CD4-positive, alpha-beta T cell (primary cell): ENCODE measurements around the gene CHD2. TPM values are rescaled to one million over a fixed set of nuclear protein-coding genes. Genes with fewer than 3 reads are reported as not detected.

ENCODE experiments used
- ATAC-seq: fragments of 200-7000 bp; cut with Tn5 transposase; one replicate; pipeline ENCODE4 v1.10.0; 2022; ENCODE audit warnings: mild to moderate bottlenecking; ENCODE audit not compliant: poor library complexity
- CTCF ChIA-PET: fragments of 350-600 bp; sonication (Branson Sonifier 250); formaldehyde crosslinking; loops from one replicate; lab custom pipeline; 2021; ENCODE audit warnings: antibody characterized with exemption, inconsistent platforms; lab: Charles Lee
- POLR2A ChIA-PET: fragments of 350-600 bp; sonication (Branson Sonifier 250); formaldehyde crosslinking; loops from one replicate; lab custom pipeline; 2021; ENCODE audit warnings: antibody characterized with exemption, inconsistent platforms; lab: Charles Lee
- DNase-seq, 14 experiments: peaks; one replicate each; pipeline ENCODE4 v3.0.0-alpha.2; 2013 to 2020; ENCODE audit warnings: mixed read lengths in 2 of 14
- H3K27ac ChIP-seq, 2 donors: one replicate each; pipeline versions ENCODE4 v1.5.1 to v1.7.0; 2013; ENCODE audit warnings: low read length in 2 of 2, low read depth in 1 of 2, mild to moderate bottlenecking in 1 of 2
- H3K27me3 ChIP-seq, 2 experiments: 1 replicate in 1 of 2; 2 replicates in 1 of 2; pipeline versions ENCODE4 v1.6.1 to v1.7.0; 2013; ENCODE audit warnings: low read length in 2 of 2, control low read depth in 1 of 2, mild to moderate bottlenecking in 1 of 2, moderate library complexity in 1 of 2; ENCODE audit not compliant: insufficient read depth in 2 of 2, control insufficient read depth in 1 of 2
- H3K36me3 ChIP-seq: one replicate; pipeline ENCODE4 v1.6.1; 2013; ENCODE audit warnings: low read length, control low read depth; ENCODE audit not compliant: insufficient read depth
- H3K4me1 ChIP-seq: one replicate; pipeline ENCODE4 v1.6.1; 2013; ENCODE audit warnings: low read length, control low read depth; ENCODE audit not compliant: insufficient read depth
- H3K4me3 ChIP-seq: one replicate; pipeline ENCODE4 v1.5.1; 2013; ENCODE audit warnings: mild to moderate bottlenecking, low read length, moderate library complexity
- H3K9me3 ChIP-seq, 2 experiments: 1 replicate in 1 of 2; 2 replicates in 1 of 2; pipeline versions ENCODE4 v1.6.1 to v1.7.0; 2013; ENCODE audit warnings: low read length in 2 of 2, mild to moderate bottlenecking in 2 of 2, control low read depth in 1 of 2, moderate library complexity in 1 of 2; ENCODE audit not compliant: control insufficient read depth in 1 of 2, insufficient read depth in 1 of 2
- H3K27ac Mint-ChIP-seq: one replicate; pipeline ENCODE4 v1.8.0; 2020; ENCODE audit warnings: mixed read lengths
- H3K27me3 Mint-ChIP-seq: one replicate; pipeline ENCODE4 v1.8.0; 2021; ENCODE audit warnings: mixed read lengths
- H3K36me3 Mint-ChIP-seq: one replicate; pipeline ENCODE4 v1.8.0; 2021; ENCODE audit warnings: low read depth, mixed read lengths
- H3K4me1 Mint-ChIP-seq: one replicate; pipeline ENCODE4 v1.8.0; 2021; ENCODE audit warnings: low read depth, mixed read lengths
- H3K4me3 Mint-ChIP-seq: one replicate; pipeline ENCODE4 v1.8.0; 2020; ENCODE audit warnings: mild to moderate bottlenecking, mixed read lengths
- H3K9me3 Mint-ChIP-seq: one replicate; pipeline ENCODE4 v1.8.0; 2020; ENCODE audit warnings: mixed read lengths
- intact Hi-C, 2 experiments: fragments of 100-400 bp; cut with DNase I in 1 of 2; cut with micrococcal nuclease in 1 of 2; formaldehyde crosslinking; loops; one replicate each; pipeline versions ENCODE4 v1.15.1 to v1.9.0; 2023 to 2025; cut with DNase I, micrococcal nuclease
- total RNA-seq, 174 experiments: library from RNA in 2 of 174; stranded (reverse) in 2 of 174; gene quantifications; one replicate each; pipeline ENCODE4 v1.2.3 and lab custom pipeline; 2021 to 2026
- TF ChIP-seq, protein P1 (sequence below): fragments of 200-600 bp; IDR thresholded peaks from one replicate; pipeline ENCODE4 v1.8.0; 2022; ENCODE audit warnings: antibody characterized with exemption, mild to moderate bottlenecking

CHD2 gene
- total RNA-seq, 2 experiments from 2014 or later, result 615 to 660 TPM

DNA sequence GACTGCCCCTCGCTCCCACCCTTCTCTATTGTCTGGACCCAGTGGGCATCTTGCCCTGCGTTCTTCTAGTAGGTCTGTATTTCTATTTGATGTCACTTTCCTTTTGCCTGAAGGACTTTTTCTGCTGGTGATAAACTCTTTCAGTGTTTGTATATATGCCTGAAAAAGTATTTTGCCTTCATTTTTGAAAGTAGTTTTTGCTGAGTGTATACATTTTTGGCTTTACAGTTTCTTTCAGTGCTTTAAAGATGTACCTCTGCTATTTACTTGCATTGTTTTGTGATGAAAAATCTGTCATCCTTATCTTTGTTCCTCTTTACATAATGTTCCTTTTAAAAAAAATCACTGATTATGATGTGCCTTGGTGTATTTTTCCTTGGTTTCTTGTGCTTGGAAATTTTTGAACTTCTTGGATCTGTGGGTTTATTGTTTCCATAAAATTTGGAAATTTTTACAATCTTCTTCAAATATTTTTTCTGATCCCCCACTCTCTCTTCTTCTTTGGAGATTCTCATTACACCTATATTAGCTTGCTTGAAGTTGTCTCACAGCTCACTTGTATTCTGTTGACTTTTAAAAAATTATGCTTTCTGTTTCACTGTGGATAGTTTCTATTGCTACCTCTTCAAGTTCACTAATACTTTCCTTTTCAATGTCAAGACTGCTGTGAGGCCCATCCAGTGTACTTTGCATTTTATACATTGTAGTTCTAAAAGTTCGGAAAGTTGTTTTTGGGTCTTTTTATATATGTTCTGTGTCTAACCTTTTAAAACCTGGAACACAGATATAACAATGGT is 121.0 kb downstream of the CHD2 start:
- intact Hi-C loops, result no loop called here
- POLR2A ChIA-PET, result interaction anchor here (1.5 kb wide), 1 partner anchor 9 kb away, joined by 3 read pairs; no protein-coding TSS in a partner anchor
- Mint-ChIP-seq H3K4me3 (no peak overlapping the region), H3K36me3 (peaks cover 100% of the 10 kb centered on the region), H3K4me1 (peaks cover 78% of the 10 kb centered on the region), H3K27me3 (no peaks in the 10 kb centered on the region), H3K9me3 (no peaks in the 10 kb centered on the region), H3K27ac (peak overlapping the region; percentile 4)
- Histone ChIP-seq H3K27ac (no peak overlapping the region), H3K36me3 (peaks cover 94% of the 10 kb centered on the region), H3K4me1 (peaks cover 17% of the 10 kb centered on the region), H3K27me3 (no peaks in the 10 kb centered on the region), H3K4me3 (no peak overlapping the region), H3K9me3 (no peaks in the 10 kb centered on the region)
- TF ChIP-seq, protein P1, sequence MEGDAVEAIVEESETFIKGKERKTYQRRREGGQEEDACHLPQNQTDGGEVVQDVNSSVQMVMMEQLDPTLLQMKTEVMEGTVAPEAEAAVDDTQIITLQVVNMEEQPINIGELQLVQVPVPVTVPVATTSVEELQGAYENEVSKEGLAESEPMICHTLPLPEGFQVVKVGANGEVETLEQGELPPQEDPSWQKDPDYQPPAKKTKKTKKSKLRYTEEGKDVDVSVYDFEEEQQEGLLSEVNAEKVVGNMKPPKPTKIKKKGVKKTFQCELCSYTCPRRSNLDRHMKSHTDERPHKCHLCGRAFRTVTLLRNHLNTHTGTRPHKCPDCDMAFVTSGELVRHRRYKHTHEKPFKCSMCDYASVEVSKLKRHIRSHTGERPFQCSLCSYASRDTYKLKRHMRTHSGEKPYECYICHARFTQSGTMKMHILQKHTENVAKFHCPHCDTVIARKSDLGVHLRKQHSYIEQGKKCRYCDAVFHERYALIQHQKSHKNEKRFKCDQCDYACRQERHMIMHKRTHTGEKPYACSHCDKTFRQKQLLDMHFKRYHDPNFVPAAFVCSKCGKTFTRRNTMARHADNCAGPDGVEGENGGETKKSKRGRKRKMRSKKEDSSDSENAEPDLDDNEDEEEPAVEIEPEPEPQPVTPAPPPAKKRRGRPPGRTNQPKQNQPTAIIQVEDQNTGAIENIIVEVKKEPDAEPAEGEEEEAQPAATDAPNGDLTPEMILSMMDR, result no peak
- no peak for ATAC-seq
- no peak for DNase-seq
- CTCF ChIA-PET, result interaction anchor here (0.8 to 1.8 kb wide), 2 partner anchors 9 to 212 kb away, joined by 3 to 11 read pairs; no protein-coding TSS in a partner anchor

DNA sequence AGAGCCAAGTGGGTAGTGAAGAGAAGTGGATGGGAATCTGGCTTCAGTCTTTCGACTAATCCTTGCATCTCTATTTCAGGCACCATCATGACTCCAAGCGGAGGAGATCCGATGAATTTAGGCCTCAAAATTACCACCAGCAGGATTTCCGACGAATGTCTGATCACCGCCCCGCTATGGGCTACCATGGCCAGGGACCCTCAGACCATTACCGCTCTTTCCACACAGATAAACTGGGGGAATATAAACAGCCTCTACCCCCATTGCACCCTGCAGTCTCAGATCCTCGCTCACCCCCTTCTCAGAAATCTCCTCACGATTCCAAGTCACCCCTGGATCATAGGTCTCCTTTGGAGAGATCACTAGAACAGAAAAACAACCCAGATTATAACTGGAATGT is 124.2 kb downstream of the CHD2 start:
- ChIA-PET CTCF (interaction anchor here (1.6 kb wide), 1 partner anchor 11 kb away, joined by 4 read pairs; no protein-coding TSS in a partner anchor), POLR2A (no interaction called here)
- no peak overlapping the region for H3K4me3 Mint-ChIP-seq
- Histone ChIP-seq H3K36me3 (peaks cover 73% of the 10 kb centered on the region), H3K27me3 (no peaks in the 10 kb centered on the region), H3K9me3 (no peaks in the 10 kb centered on the region), H3K4me3 (no peak overlapping the region), H3K4me1 (peaks cover 25% of the 10 kb centered on the region), H3K27ac (no peak overlapping the region)
- TF ChIP-seq, protein P1, result no peak
- ATAC-seq (no peak), DNase-seq (no peak)
- H3K9me3 Mint-ChIP-seq, result no peaks in the 10 kb centered on the region
- H3K27me3 Mint-ChIP-seq, result no peaks in the 10 kb centered on the region
- intact Hi-C loops, result no loop called here
- H3K36me3 Mint-ChIP-seq, result peaks cover 91% of the 10 kb centered on the region
- peak overlapping the region; percentile 75 for H3K27ac Mint-ChIP-seq
- peaks cover 65% of the 10 kb centered on the region for H3K4me1 Mint-ChIP-seq

DNA sequence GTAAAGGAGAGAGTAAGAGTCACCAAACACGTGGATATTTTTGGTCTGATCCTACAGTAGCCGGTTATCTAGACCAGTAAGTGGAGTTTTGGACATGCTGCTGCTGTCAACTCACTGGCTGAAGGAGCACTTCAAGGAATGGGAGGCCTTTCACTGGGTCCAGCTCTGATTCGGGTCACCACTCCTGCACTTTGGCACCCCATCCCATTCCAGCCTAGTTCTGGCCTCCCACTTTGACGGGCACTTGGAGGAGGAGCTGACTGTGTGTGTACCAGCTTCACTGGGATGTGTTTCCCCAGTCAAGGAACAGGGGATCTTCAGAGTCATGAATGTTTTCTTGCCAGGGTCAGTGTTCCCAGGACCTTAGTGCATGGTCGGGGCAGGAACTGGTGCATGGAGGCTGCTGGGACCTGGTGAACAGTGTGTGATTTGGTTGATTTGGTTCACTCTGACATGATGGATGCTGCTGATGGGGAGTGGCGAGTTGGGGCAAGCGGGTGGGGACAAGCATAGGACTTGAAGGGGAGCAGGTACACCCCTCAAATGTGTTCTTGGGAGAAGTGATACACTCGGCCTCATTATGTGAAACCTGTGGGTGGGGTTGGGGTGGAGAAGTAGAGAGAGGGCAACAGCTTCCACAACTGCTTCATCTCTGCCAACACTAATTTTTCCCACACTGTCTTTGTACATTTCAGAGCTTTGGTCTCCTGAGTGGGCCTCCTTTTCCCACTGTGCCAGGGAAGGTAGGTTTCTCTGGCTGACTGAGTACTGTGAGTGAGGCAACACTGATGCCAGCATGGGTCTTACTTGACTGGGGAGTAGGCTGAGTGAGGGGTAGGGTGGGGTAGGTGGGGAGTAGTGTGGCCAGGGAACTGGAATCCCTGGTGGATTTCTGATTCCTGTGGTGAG is 124.8 kb downstream of the CHD2 start:
- no peaks in the 10 kb centered on the region for H3K27me3 Mint-ChIP-seq
- H3K9me3 Mint-ChIP-seq, result no peaks in the 10 kb centered on the region
- Histone ChIP-seq H3K9me3 (no peaks in the 10 kb centered on the region), H3K27ac (peak overlapping the region in 1 of 2 donors; percentile 7), H3K4me1 (peaks cover 32% of the 10 kb centered on the region), H3K27me3 (no peaks in the 10 kb centered on the region), H3K4me3 (no peak overlapping the region), H3K36me3 (peaks cover 66% of the 10 kb centered on the region)
- CTCF ChIA-PET, result interaction anchor here (1.6 kb wide), 1 partner anchor 11 kb away, joined by 4 read pairs; no protein-coding TSS in a partner anchor
- peaks cover 86% of the 10 kb centered on the region for H3K36me3 Mint-ChIP-seq
- intact Hi-C loops, result no loop called here
- POLR2A ChIA-PET, result no interaction called here
- DNase-seq (no peak), ATAC-seq (no peak)
- TF ChIP-seq, protein P1, result no peak
- peaks cover 69% of the 10 kb centered on the region for H3K4me1 Mint-ChIP-seq
- peak overlapping the region; percentile 57 for H3K4me3 Mint-ChIP-seq
- H3K27ac Mint-ChIP-seq, result peak overlapping the region; percentile 75
